ENCODE data around the gene ZNF423.
A peak's percentile ranks its signal among the peaks of the same experiment; 100 is the strongest.

The ZNF423 gene

DNA sequence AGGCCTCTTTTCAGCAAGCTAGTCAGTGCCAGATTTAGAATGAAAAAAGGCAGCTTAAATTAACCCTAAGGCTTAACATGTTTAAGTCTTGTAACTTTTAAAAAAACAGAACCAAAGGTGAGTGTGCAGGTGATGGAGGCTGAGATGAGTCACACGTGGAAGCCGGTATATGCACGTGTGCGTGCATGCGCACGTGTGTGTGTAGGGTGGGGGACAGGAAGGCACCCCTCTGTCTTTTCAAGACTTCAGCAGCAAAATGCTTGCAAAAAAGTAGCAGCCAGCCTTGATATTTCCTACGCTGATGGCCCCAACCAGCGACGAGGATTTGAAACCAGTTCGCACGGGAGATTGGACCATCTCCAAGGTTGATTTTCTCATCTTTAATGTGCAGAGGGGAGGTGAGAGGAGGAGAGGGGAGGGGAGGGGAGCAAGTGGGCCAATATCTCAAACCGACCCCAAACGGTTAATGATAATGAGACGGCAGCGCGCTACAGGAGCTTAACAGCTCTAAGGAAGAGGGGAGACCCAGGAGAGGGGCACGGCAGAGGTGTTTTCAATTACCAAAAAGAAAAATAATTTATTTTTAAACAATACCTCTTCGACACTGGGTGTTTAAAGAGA, 154.7 kb downstream of the ZNF423 start:
- peak overlapping the region; percentile 27 for H3K4me3 ChIP-seq (ENCODE audit: insufficient read depth, low read depth, low read length)
- H3K27ac ChIP-seq (ENCODE audit: insufficient read depth, low read depth, low read length, poor library complexity, severe bottlenecking), result peak overlapping the region; percentile 82
- peaks cover 74% of the 10 kb centered on the region for H3K4me1 ChIP-seq (ENCODE audit: control insufficient read depth, insufficient read depth, low read length)
- WGBS, 2 experiments, result 1 to 2% methylated on average over 16 to 17 of the region's 18 CpGs
- no peaks in the 10 kb centered on the region for H3K27me3 ChIP-seq (ENCODE audit: control insufficient read depth, insufficient read depth, low read length, poor library complexity, severe bottlenecking)
- no peaks in the 10 kb centered on the region for H3K36me3 ChIP-seq (ENCODE audit: control insufficient read depth, insufficient read depth, low read length)
- no peaks in the 10 kb centered on the region for H3K9me3 ChIP-seq (ENCODE audit: control insufficient read depth, low read length)

GRCh38 chr16:49700251-49701064, 155.5 kb downstream of the ZNF423 start:
- no peaks in the 10 kb centered on the region for H3K36me3 ChIP-seq (ENCODE audit: control insufficient read depth, insufficient read depth, low read length)
- peak overlapping the region; percentile 82 for H3K27ac ChIP-seq (ENCODE audit: insufficient read depth, low read depth, low read length, poor library complexity, severe bottlenecking)
- H3K27me3 ChIP-seq (ENCODE audit: control insufficient read depth, insufficient read depth, low read length, poor library complexity, severe bottlenecking), result no peaks in the 10 kb centered on the region
- peak overlapping the region; percentile 27 for H3K4me3 ChIP-seq (ENCODE audit: insufficient read depth, low read depth, low read length)
- peaks cover 79% of the 10 kb centered on the region for H3K4me1 ChIP-seq (ENCODE audit: control insufficient read depth, insufficient read depth, low read length)
- WGBS, 2 experiments, result 10 to 12% methylated on average over 10 of the region's 10 CpGs
- no peaks in the 10 kb centered on the region for H3K9me3 ChIP-seq (ENCODE audit: control insufficient read depth, low read length)

DNA sequence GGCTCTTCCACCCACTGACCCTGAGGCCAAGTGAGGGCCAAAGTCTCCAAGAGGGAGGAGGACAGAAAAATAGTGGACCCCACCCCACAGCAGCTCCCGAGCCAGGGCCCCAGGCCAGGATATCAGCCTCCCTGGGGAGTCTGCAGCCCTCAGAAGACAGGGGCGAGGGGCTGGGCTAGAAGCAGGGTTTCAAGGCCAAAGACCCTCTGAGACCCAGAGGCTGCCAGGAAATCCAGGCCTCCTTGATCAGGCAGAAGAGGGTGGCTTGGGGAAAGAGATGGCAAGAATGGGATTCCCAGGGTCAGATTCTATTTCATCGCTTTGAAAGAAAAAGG, 156.1 kb downstream of the ZNF423 start:
- peak overlapping the region; percentile 82 for H3K27ac ChIP-seq (ENCODE audit: insufficient read depth, low read depth, low read length, poor library complexity, severe bottlenecking)
- H3K4me1 ChIP-seq (ENCODE audit: control insufficient read depth, insufficient read depth, low read length), result peaks cover 78% of the 10 kb centered on the region
- no peak overlapping the region for H3K4me3 ChIP-seq (ENCODE audit: insufficient read depth, low read depth, low read length)
- no peaks in the 10 kb centered on the region for H3K9me3 ChIP-seq (ENCODE audit: control insufficient read depth, low read length)
- 33 to 44% methylated on average over 3 of the region's 3 CpGs for WGBS, 2 experiments
- no peaks in the 10 kb centered on the region for H3K36me3 ChIP-seq (ENCODE audit: control insufficient read depth, insufficient read depth, low read length)
- H3K27me3 ChIP-seq (ENCODE audit: control insufficient read depth, insufficient read depth, low read length, poor library complexity, severe bottlenecking), result no peaks in the 10 kb centered on the region

GRCh38 chr16:49698931-49699840, 156.7 kb downstream of the ZNF423 start:
- Histone ChIP-seq H3K27me3 (ENCODE audit: control insufficient read depth, insufficient read depth, low read length, poor library complexity, severe bottlenecking) (no peaks in the 10 kb centered on the region), H3K4me3 (ENCODE audit: insufficient read depth, low read depth, low read length) (no peak overlapping the region), H3K4me1 (ENCODE audit: control insufficient read depth, insufficient read depth, low read length) (peaks cover 81% of the 10 kb centered on the region), H3K27ac (ENCODE audit: insufficient read depth, low read depth, low read length, poor library complexity, severe bottlenecking) (peak overlapping the region; percentile 82), H3K9me3 (ENCODE audit: control insufficient read depth, low read length) (no peaks in the 10 kb centered on the region), H3K36me3 (ENCODE audit: control insufficient read depth, insufficient read depth, low read length) (no peaks in the 10 kb centered on the region)
- 32 to 34% methylated on average over 18 of the region's 18 CpGs for WGBS, 2 experiments

- Histone ChIP-seq H3K9me3 (ENCODE audit: control insufficient read depth, low read length) (no peaks in the 10 kb centered on the region), H3K4me1 (ENCODE audit: control insufficient read depth, insufficient read depth, low read length) (peaks cover 73% of the 10 kb centered on the region), H3K27me3 (ENCODE audit: control insufficient read depth, insufficient read depth, low read length, poor library complexity, severe bottlenecking) (no peaks in the 10 kb centered on the region), H3K27ac (ENCODE audit: insufficient read depth, low read depth, low read length, poor library complexity, severe bottlenecking) (peak overlapping the region; percentile 82), H3K4me3 (ENCODE audit: insufficient read depth, low read depth, low read length) (no peak overlapping the region), H3K36me3 (ENCODE audit: control insufficient read depth, insufficient read depth, low read length) (no peaks in the 10 kb centered on the region)
- WGBS, 2 experiments, result 72 to 77% methylated on average over 25 to 26 of the region's 26 CpGs
Measured at GRCh38 chr16:49698453-49698815, 157.5 kb downstream of the ZNF423 start.

DNA sequence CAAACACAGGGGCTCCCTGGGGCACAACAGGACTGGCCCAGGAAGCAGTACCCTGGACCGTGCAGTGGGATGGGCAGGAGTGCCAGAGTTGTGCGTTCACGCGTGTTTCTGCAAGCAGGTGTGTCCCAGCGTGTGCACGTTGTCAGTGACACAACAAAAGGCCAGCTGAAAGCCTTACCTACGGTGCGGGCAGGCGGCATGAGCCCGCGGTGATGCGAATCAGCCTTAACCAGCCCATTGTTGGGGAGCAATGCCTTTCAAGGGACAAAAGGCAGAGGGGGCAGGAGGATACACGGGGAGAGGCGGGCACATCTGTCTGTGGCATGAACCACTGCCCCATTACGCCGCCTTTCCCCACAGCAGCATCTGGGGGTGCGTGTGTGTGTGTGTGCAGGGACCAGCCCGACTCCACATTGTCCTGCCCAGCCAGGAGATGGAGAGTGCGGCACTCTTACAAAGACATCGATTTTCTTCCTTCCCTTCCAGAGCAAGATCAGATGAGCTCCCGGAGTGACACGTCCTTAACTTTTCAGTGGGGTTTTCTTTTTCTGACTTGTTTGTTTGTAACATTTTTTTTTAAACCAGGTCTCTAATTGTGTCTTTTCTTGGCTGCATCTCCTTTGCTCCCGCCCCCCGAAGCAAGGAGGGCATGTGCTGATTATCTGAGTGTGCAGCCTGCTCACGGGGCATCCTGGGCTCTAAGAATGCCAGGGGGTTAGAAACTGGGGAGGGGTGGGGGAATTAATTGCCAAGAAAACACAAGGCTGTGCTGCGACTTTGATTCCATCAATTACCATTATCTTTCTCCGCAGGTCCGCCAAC, 158.1 kb downstream of the ZNF423 start:
- Histone ChIP-seq H3K4me3 (ENCODE audit: insufficient read depth, low read depth, low read length) (no peak overlapping the region), H3K27me3 (ENCODE audit: control insufficient read depth, insufficient read depth, low read length, poor library complexity, severe bottlenecking) (no peaks in the 10 kb centered on the region), H3K27ac (ENCODE audit: insufficient read depth, low read depth, low read length, poor library complexity, severe bottlenecking) (peak overlapping the region; percentile 91), H3K4me1 (ENCODE audit: control insufficient read depth, insufficient read depth, low read length) (peaks cover 68% of the 10 kb centered on the region), H3K36me3 (ENCODE audit: control insufficient read depth, insufficient read depth, low read length) (no peaks in the 10 kb centered on the region), H3K9me3 (ENCODE audit: control insufficient read depth, low read length) (no peaks in the 10 kb centered on the region)
- 74% methylated on average over 28 of the region's 28 CpGs for WGBS, 2 experiments

GRCh38 chr16:49696414-49697101, 159.4 kb downstream of the ZNF423 start:
- no peak overlapping the region for H3K4me3 ChIP-seq (ENCODE audit: insufficient read depth, low read depth, low read length)
- no peaks in the 10 kb centered on the region for H3K36me3 ChIP-seq (ENCODE audit: control insufficient read depth, insufficient read depth, low read length)
- H3K27ac ChIP-seq (ENCODE audit: insufficient read depth, low read depth, low read length, poor library complexity, severe bottlenecking), result peak overlapping the region; percentile 91
- peaks cover 63% of the 10 kb centered on the region for H3K4me1 ChIP-seq (ENCODE audit: control insufficient read depth, insufficient read depth, low read length)
- no peaks in the 10 kb centered on the region for H3K27me3 ChIP-seq (ENCODE audit: control insufficient read depth, insufficient read depth, low read length, poor library complexity, severe bottlenecking)
- WGBS, 2 experiments, result 2 to 3% methylated on average over 13 to 14 of the region's 14 CpGs
- no peaks in the 10 kb centered on the region for H3K9me3 ChIP-seq (ENCODE audit: control insufficient read depth, low read length)

- peak overlapping the region; percentile 91 for H3K27ac ChIP-seq (ENCODE audit: insufficient read depth, low read depth, low read length, poor library complexity, severe bottlenecking)
- no peak overlapping the region for H3K4me3 ChIP-seq (ENCODE audit: insufficient read depth, low read depth, low read length)
- no peaks in the 10 kb centered on the region for H3K9me3 ChIP-seq (ENCODE audit: control insufficient read depth, low read length)
- no peaks in the 10 kb centered on the region for H3K27me3 ChIP-seq (ENCODE audit: control insufficient read depth, insufficient read depth, low read length, poor library complexity, severe bottlenecking)
- WGBS, 2 experiments, result 33 to 42% methylated on average over 5 of the region's 5 CpGs
- H3K4me1 ChIP-seq (ENCODE audit: control insufficient read depth, insufficient read depth, low read length), result peaks cover 59% of the 10 kb centered on the region
- H3K36me3 ChIP-seq (ENCODE audit: control insufficient read depth, insufficient read depth, low read length), result no peaks in the 10 kb centered on the region
Measured at GRCh38 chr16:49695782-49696413, 160.0 kb downstream of the ZNF423 start.

DNA sequence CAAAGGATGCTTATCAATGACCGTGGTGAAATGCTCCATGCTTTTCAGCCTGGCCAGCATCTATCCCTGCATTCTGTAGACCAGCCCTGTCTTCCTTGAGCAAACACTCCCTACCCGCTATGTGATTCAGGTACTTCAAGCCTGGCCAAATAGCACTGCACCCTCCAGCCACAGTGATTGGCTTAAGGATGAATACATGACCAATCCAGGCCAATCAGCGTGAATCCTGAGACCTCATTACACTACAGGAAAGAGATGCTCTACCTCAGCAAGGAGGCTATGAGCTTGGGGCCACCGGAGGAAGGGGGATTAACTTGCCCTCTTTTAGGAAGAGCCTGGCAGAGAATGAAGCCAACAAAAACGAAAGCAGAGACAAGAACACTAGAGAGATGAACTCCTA, 162.5 kb downstream of the ZNF423 start:
- Histone ChIP-seq H3K4me3 (ENCODE audit: insufficient read depth, low read depth, low read length) (no peak overlapping the region), H3K27ac (ENCODE audit: insufficient read depth, low read depth, low read length, poor library complexity, severe bottlenecking) (no peak overlapping the region), H3K27me3 (ENCODE audit: control insufficient read depth, insufficient read depth, low read length, poor library complexity, severe bottlenecking) (no peaks in the 10 kb centered on the region), H3K4me1 (ENCODE audit: control insufficient read depth, insufficient read depth, low read length) (peaks cover 41% of the 10 kb centered on the region), H3K36me3 (ENCODE audit: control insufficient read depth, insufficient read depth, low read length) (no peaks in the 10 kb centered on the region), H3K9me3 (ENCODE audit: control insufficient read depth, low read length) (no peaks in the 10 kb centered on the region)
- 86 to 88% methylated on average over 5 of the region's 5 CpGs for WGBS, 2 experiments

Data from ectodermal cell (in vitro differentiated cells).